Measurements from ENCODE around the gene HIP1.

HIP1 gene

DNA sequence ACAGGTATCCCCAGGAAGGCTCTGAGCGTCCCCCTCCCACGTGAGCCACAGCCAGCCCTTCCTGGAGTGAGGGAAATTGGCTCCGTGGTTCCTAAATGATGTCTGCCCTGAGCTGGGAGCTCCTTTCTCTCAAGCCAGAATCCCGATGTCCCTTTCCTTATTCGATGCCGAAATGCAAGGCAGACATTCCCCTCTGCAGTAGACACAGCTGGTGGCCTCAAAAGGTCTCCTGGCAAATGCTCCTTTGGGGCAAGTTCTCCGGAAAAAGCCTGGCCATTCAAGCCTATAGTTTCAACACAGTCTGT lies 98.9 kb downstream of the HIP1 start:
- no peaks in the 10 kb centered on the region for H3K36me3 ChIP-seq (ENCODE audit: insufficient read depth)
- H3K27ac ChIP-seq: no peak overlapping the region
- no peaks in the 10 kb centered on the region for H3K79me2 ChIP-seq (ENCODE audit: insufficient read depth, low read depth)
- no peaks in the 10 kb centered on the region for H4K20me1 ChIP-seq (ENCODE audit: insufficient read depth)
- TF ChIP-seq CTCF (conservative IDR thresholded peaks at IDR 0.05; ENCODE audit: low read depth, low read length): no peak
- peaks cover 6% of the 10 kb centered on the region for H3K4me1 ChIP-seq (ENCODE audit: low read depth, poor library complexity, severe bottlenecking)
- H3K9ac ChIP-seq: peak overlapping the region; percentile 83
- no peaks in the 10 kb centered on the region for H3K27me3 ChIP-seq (ENCODE audit: insufficient read depth, low read depth)
- peak overlapping the region; percentile 97 for H3K4me2 ChIP-seq
- no peak overlapping the region for H3K4me3 ChIP-seq (IDR thresholded peaks at IDR 0.05; ENCODE audit: insufficient read depth, low read depth, low read length)
- peak overlapping the region; percentile 98 for H2AFZ ChIP-seq (ENCODE audit: low read depth)

DNA sequence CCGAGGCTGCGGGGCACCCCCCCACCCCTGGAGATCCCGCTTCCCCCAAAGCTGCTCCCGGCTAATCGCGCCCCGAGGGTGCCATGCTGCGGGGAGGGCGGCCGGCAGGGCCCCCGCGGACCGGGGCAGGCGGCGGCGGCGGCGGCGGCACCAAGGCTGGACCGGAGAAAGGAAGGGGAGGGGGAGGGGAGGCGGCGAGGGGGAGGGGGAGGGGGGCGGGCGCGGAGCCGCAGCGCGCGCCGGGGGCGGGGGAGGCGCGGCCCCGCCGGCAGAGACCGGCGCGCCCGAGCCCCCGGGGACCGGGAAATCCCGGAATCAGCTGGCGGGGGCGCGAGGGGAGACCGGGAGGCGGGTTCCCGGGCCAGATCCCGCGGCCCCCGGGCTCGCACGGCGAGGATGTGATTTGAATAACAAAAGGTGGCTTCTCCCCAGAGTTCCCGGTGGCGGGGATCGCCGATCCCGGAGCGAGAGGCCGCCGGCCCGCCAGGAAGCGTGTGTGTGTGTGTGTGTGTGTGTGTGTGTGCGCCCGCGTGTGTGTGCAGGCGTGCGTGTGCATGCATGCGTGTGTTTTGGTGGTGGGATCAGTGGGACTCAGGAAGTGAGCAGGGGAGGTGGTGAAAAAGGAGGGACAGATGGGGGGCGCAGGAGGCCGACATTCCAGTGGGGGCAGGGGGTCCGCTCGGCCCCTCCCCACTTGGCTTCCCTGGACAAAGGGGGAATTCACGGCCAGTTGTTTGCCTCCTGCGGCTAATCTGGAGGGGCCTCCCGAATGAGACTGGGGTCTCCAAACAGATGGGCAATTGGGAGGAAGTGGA lies 99.5 kb downstream of the HIP1 start:
- Histone ChIP-seq H3K4me3 (IDR thresholded peaks at IDR 0.05; ENCODE audit: insufficient read depth, low read depth, low read length) (no peak overlapping the region), H3K4me2 (peak overlapping the region; percentile 97), H2AFZ (ENCODE audit: low read depth) (peak overlapping the region; percentile 98), H4K20me1 (ENCODE audit: insufficient read depth) (no peaks in the 10 kb centered on the region), H3K4me1 (ENCODE audit: low read depth, poor library complexity, severe bottlenecking) (peaks cover 6% of the 10 kb centered on the region), H3K27me3 (ENCODE audit: insufficient read depth, low read depth) (no peaks in the 10 kb centered on the region), H3K36me3 (ENCODE audit: insufficient read depth) (no peaks in the 10 kb centered on the region), H3K27ac (no peak overlapping the region), H3K79me2 (ENCODE audit: insufficient read depth, low read depth) (no peaks in the 10 kb centered on the region), H3K9ac (peak overlapping the region; percentile 83)
- no peak for TF ChIP-seq CTCF (conservative IDR thresholded peaks at IDR 0.05; ENCODE audit: low read depth, low read length)

- H3K27me3 ChIP-seq (ENCODE audit: insufficient read depth, low read depth): no peaks in the 10 kb centered on the region
- no peaks in the 10 kb centered on the region for H3K36me3 ChIP-seq (ENCODE audit: insufficient read depth)
- H3K4me1 ChIP-seq (ENCODE audit: low read depth, poor library complexity, severe bottlenecking): peaks cover 6% of the 10 kb centered on the region
- no peaks in the 10 kb centered on the region for H3K79me2 ChIP-seq (ENCODE audit: insufficient read depth, low read depth)
- no peaks in the 10 kb centered on the region for H4K20me1 ChIP-seq (ENCODE audit: insufficient read depth)
- H3K9ac ChIP-seq: no peak overlapping the region; the same call in 1 of the 2 replicates
- H2AFZ ChIP-seq (ENCODE audit: low read depth): peak overlapping the region; percentile 35; the same call in 1 of the 2 replicates
- H3K27ac ChIP-seq: no peak overlapping the region
- TF ChIP-seq CTCF (conservative IDR thresholded peaks at IDR 0.05; ENCODE audit: low read depth, low read length): no peak
- H3K4me3 ChIP-seq (IDR thresholded peaks at IDR 0.05; ENCODE audit: insufficient read depth, low read depth, low read length): no peak overlapping the region
- H3K4me2 ChIP-seq: peak overlapping the region; percentile 27; the same call in 1 of the 2 replicates
Measured at GRCh38 chr7:75638594-75639070, 100.1 kb downstream of the HIP1 start.

GRCh38 chr7:75637854-75638593 lies 100.7 kb downstream of the HIP1 start:
- no peak overlapping the region for H3K4me2 ChIP-seq
- no peak overlapping the region for H3K27ac ChIP-seq
- peaks cover 6% of the 10 kb centered on the region for H3K4me1 ChIP-seq (ENCODE audit: low read depth, poor library complexity, severe bottlenecking)
- H3K4me3 ChIP-seq (IDR thresholded peaks at IDR 0.05; ENCODE audit: insufficient read depth, low read depth, low read length): no peak overlapping the region
- no peaks in the 10 kb centered on the region for H3K27me3 ChIP-seq (ENCODE audit: insufficient read depth, low read depth)
- TF ChIP-seq CTCF (conservative IDR thresholded peaks at IDR 0.05; ENCODE audit: low read depth, low read length): no peak
- no peaks in the 10 kb centered on the region for H3K79me2 ChIP-seq (ENCODE audit: insufficient read depth, low read depth)
- no peaks in the 10 kb centered on the region for H3K36me3 ChIP-seq (ENCODE audit: insufficient read depth)
- no peak overlapping the region for H3K9ac ChIP-seq
- H2AFZ ChIP-seq (ENCODE audit: low read depth): no peak overlapping the region
- H4K20me1 ChIP-seq (ENCODE audit: insufficient read depth): no peaks in the 10 kb centered on the region

Measured in KMS-11 (cell line).